Stimulated activated CD4-positive, alpha-beta T cell treated with anti-CD3 and anti-CD28 coated beads, TNF-alpha, amount 100 ng/mL, for 24 hours (primary cell): ENCODE data around the gene RADX.
"Not testable (repeated sequence)": the region's sequence is repeated elsewhere in the genome, so short reads cannot be mapped to it uniquely, and the experiment has no call there.

ENCODE experiments used
- DNase-seq, 3 experiments: peaks; one replicate each; pipeline ENCODE4 v3.0.0-alpha.2; 2020; ENCODE audit warnings: low read depth in 3 of 3

RADX gene

GRCh38 chrX:106611679-106612392 lies at the start of gene RADX:
Gene RADX, plus strand, starts transcription at chrX:106611978. Its CDS starts 103 bp downstream, at chrX:106612081.
- peak; percentile 68 to 78 (median 70) for DNase-seq

GRCh38 chrX:106564986-106565385 lies 46.8 kb upstream of the RADX start:
- DNase-seq = no peak

GRCh38 chrX:106566362-106566761 lies 45.4 kb upstream of the RADX start:
- no peak for DNase-seq

- no peak for DNase-seq
Observed at GRCh38 chrX:106581856-106582255, 29.9 kb upstream of the RADX start.

- DNase-seq = no peak
Observed at GRCh38 chrX:106585478-106585877, 26.3 kb upstream of the RADX start.

- no peak for DNase-seq
Observed at GRCh38 chrX:106588801-106589200, 23.0 kb upstream of the RADX start.

GRCh38 chrX:106599411-106599810 lies 12.4 kb upstream of the RADX start:
- DNase-seq = no peak

GRCh38 chrX:106606571-106606970 lies 5.2 kb upstream of the RADX start:
- no peak for DNase-seq

GRCh38 chrX:106608016-106608415 lies 3.8 kb upstream of the RADX start:
- no peak for DNase-seq

GRCh38 chrX:106611317-106611678 lies 480 bp upstream of the RADX start:
- no peak for DNase-seq

GRCh38 chrX:106612393-106612763 lies 600 bp downstream of the RADX start:
- DNase-seq = no peak

GRCh38 chrX:106613277-106613676 lies 1.5 kb downstream of the RADX start:
- DNase-seq = no peak

- no peak for DNase-seq
Observed at GRCh38 chrX:106615041-106615440, 3.3 kb downstream of the RADX start.

- DNase-seq = no peak
Observed at GRCh38 chrX:106619797-106620196, 8.0 kb downstream of the RADX start.

GRCh38 chrX:106621836-106622235 lies 10.1 kb downstream of the RADX start:
- DNase-seq = no peak

GRCh38 chrX:106626789-106627188 lies 15.0 kb downstream of the RADX start:
- no peak for DNase-seq

GRCh38 chrX:106631615-106632014 lies 19.8 kb downstream of the RADX start:
- no peak for DNase-seq

GRCh38 chrX:106649523-106650428 lies 38.0 kb downstream of the RADX start:
- no peak for DNase-seq

- DNase-seq = not testable (repeated sequence)
Observed at GRCh38 chrX:106653625-106654024, 41.8 kb downstream of the RADX start.

GRCh38 chrX:106670631-106671030 lies 58.9 kb downstream of the RADX start:
- no peak for DNase-seq

- DNase-seq = no peak
Observed at GRCh38 chrX:106672527-106672926, 60.7 kb downstream of the RADX start.

GRCh38 chrX:106680716-106681115 lies 68.9 kb downstream of the RADX start:
- DNase-seq = no peak

GRCh38 chrX:106684207-106684606 lies 72.4 kb downstream of the RADX start:
- no peak for DNase-seq
